COLO668 (cell line): ENCODE results near the gene BRINP3.

ENCODE experiments used
- DNase-seq: peaks from one replicate; lab custom pipeline; 2025; ENCODE audit not compliant: unreplicated experiment; lab: John Stamatoyannopoulos, UW

BRINP3 gene

DNA sequence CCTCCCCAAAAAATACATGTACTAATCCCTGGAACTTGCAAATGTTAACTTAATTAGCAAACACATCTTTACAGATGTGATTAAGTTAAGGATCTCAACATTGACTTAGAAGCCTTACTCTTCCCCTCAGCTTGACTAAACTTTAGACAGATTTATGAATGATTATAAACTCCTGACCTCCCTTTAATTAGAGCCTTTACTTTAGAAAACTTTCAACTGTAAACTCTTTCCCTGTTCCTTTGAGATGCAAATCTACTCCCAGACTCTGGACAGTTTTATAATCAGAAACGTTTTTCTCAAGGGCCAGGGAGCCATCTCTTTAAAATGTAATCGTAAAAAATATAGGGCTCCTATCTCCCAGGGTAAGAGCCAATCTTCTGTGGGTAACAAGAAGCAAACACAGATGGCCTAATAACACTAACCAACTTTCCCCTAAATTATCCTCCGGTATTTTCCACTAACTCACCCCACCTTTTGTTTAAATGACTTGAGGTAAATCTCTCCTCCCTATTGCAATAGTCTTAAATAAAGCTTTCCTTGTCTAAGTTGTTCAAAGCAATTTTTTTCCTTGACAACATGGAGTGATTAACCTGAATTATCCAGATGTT lies 284.1 kb downstream of the BRINP3 start:
- no peak for DNase-seq

DNA sequence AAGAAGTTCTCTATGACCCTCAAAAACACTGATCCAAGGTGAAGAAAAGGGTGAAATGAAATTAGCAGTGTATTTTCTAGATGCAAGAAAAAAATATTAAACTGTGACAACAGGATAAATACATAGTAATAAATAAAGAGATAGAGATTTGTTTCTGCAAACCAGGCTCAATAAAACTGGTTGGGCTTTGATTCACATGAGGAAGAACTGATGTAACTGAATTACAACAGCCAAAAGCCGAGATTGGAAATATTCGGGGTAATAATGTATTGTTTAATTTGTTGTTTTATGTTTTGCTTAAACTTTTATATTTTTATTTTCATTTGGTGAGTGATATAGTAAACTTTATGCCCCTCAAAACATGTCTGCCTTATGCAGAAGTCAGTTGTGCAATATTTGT lies 285.0 kb downstream of the BRINP3 start:
- no peak for DNase-seq

DNA sequence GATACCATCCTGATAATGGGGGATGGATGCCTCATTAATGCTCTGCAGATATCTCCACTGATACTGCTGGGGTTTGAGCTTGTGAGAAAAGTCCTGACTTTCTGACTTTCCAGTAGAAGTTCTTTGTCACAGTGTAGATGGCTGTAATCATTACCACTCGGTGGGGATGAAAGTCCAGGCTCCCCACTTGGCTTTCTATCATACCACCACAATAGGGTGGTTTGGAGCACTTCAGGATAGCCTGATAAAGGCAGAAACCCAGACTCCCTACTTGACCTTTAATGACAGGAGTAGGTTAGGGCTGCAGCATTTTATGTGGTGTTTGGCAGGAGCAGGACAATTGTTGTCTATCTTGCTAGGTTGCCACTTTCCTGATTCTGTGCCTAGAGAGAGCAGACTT lies 294.1 kb downstream of the BRINP3 start:
- no peak for DNase-seq

DNA sequence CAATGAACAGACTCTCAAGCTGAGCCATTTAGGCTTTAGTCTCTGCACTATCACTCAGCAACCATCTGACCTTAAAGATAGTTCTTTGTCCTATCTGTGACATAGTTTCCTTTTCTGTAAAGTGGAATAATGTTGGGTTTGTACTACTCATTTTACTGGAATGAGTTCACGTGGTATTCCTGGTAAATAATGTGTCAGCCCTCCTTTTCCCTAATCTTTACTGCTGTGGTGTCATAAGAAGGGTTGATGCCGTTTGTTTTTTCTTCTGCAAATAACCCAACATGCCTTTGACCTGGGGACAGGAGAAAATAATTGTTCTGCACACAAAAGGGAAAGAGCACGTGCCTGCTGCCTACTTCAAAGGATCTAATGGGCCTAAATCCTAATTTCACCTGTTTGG lies 297.8 kb downstream of the BRINP3 start:
- no peak for DNase-seq

DNA sequence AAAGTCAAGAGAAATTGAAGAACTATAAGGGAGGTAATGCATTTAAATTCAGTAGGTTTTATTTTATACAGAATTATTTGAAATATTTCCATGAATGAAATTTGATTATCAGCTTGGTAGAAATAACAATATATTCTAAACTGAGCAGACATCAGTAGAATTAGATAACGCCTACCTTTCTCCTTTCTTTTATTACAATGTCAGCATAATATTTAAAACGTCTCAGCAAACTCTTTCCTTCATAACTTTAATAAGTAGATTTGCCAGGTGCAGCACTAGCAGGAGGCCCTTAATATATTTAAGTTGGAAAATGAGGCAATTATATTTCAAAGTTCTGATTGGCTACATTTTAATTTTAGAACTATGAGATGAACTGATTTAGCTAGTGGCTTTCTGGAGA lies 298.8 kb downstream of the BRINP3 start:
- DNase-seq, result no peak

DNA sequence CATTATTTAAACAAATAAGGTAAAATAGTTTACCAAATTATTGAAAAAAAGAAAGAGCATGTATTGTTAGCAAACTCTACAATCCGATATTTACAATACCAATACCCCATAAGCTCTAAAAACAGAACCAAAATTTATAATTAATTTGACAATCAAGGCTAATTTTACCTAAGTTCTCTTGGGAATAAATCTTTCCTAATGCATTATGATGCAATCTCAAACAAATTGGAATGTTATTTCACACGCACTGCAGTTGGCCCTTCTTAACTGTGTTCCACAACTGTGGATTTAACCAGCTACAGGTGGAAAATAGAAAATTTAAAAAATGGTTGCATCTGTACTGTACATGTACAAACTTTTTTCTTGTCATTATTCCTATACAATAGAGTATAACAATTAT lies 300.1 kb downstream of the BRINP3 start:
- DNase-seq, result no peak

DNA sequence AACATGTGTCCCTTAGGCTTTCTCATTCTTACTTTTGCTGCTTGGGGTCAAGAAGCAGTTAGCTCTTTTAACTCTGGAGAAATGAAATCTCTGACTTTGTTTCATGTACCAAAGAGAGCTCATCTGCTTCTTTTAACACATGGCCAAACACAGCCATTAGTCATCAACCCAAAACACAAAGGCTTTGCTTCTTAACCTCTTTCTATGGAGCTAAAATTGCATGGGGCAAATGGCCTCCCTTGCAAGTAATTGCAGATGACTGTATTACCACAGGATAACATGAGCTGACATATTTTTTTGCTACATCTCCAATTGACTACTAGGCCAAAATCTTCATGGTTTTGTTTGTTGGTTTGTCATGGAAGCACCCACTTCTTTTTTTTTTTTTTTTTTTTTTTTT lies 300.9 kb downstream of the BRINP3 start:
- no peak for DNase-seq

DNA sequence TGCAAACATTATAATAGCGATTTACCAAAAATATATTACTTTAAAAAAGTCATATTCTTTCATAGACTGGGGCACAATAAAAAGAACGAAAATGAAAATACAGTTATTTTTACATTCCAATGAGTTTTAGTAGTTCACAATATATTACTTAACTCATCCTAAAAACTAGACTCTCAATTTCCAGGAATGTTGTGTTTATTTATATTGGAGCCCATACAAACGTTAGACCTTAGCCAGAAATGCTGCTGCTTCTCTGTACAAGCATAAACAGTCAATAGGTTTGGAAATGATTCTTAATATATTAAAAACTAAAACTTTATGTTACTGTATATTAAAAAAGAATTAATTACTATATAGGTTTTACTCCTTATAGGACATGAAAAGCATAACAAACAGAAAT lies 302.3 kb downstream of the BRINP3 start:
- DNase-seq, result no peak

DNA sequence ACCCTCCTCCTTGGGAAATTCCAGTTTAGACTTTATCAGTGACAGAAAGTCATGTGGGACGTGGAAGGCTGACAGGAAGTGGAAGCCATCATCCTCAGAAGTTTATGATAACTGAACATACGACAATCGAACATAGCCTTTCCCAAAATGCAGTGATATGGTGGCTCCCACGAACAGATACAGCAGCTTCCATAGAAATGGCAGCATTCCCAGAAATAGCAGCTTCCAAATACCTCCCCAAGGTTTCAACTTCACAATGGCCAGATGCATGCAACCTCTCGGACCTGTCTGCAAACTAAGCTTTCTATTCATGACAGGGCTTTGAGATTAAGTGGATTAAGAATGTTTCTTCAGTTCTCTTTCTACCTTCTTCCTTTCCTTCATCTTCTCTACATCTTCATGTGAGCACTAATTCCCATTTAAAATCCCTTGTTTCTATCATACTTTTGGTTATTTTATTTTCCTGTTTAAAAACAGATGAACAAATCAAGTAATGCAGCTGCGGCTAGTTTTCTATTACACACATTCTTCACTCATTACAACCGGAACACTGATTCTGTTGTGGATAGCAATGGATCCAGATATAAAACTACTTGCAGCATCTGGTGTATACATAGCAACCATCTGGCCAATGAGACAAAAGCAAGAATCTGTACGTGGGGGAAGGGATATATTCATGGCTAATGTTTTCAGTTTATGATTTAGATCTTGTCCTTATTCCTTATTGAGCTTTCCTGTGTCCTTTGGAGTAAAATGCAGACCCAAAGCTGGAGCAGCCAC lies 304.8 kb downstream of the BRINP3 start:
- DNase-seq, result no peak

DNA sequence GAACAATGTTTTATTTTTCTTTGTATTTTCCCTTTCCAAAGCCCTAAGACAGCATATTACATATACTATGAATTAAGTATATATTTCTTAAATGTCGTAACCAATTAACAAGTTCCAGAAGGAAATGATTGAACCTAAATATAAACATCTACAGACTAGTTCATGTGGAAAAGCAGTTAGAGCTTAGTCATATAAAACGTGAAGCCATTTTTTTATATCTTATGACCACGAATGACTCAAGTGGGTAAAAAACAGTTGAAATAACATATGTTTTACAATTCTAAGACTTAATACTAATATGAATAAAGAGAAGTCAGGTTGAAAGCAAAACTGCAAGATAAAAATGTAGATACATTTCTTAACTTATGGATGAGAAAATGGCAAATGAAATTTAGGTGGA lies 307.3 kb downstream of the BRINP3 start:
- no peak for DNase-seq

DNA sequence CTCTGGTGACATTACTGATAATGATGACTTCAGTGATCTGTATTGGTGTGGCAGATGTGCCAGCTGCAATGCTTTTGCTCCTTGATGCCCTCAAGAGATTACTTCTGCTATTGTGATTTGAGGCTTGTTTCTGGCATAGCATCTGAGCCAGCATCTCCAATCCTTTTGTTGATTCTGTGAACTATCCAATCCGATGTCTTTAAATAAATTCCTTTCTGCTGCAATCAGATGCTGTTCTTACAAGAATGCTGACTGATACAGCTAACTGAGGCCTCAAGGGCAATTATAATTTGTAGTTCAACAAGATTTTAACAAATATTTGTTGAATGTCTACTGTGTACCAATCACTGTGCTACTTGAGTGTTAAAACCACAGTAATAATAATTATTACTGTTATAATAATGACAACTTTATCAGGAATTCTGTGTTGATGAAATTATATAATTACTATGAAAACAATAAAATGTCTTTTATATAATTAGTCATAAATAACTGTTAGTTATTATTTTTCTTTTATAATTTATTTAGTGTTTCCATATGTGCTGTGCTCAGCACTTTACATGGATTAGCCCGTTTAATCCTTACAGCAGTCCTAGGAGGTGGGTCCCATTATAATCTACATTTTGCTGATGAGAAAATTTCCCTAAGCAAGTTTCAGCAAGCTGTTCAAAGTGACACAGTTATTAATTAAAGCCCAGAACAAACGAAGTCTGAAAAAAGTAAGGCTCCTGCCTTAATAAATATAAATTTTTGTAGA lies 308.2 kb downstream of the BRINP3 start:
- DNase-seq, result no peak

DNA sequence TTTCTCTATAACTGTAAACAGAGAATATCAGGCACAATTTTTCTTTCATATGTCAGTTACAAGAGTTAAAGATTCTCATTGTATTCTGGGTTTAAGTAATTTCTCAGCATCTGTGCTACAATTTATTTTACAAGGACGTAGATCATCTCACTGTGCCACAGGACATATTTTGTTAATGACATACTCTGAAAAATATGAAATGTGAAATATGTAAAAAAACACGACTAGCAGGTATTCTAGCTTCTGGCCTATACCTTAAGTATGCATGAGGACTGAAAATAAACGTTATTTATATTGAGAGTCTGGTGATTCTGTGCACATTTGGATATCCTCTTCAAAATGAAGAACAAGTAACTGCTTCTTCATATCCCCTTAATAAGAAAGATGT lies 308.8 kb downstream of the BRINP3 start:
- no peak for DNase-seq

DNA sequence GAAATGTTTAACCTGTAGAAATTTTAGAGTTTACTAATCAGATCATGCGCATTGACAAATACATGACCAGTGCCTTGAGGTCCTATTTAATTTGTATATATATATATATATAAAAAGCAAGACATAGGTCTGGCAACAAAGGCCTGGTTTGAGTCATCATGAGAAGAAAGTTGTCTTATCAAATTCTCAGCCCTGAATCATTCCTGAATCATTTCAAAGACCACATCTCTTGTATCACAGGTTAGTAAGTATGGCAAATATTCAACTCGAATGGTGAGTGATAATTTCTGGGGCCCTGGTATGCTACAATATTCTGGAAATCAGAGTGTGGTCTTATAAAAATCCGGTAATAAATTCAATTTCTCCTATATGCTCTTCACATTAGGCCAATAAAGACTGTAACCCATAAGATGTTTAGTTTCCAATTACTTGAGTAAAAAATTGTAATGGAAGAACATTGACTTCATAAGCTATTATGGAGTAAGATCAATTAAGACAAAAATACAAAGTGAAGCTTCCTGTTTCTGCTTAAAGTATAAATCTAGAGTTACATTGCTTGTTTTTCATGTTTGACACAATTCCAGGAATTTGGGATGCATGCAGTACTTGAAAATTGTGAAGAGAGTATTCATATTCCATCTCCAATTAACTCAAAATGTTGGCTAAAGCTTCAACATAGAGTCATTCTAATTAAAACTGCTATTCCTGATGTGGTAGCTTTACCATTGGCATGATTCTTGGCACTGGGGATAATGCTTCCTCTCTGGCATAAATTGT lies 309.4 kb downstream of the BRINP3 start:
- DNase-seq, result no peak

DNA sequence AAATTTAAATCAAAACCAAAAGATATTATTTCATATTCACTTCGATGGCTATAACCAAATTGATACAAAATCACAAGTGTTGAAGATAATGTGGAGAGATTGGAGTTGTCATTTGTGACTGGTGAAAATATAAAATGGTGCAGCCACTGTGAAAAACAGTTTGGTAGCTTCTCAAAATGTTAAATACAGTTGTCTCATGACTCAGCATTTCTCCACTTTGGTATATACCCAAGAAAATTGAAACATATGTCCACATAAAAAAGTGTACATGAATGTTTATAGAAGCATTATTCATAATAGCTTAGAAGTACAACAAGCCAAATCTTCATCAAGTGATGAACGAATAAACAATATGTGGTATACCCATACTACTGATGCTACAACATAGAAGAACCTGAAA lies 318.5 kb downstream of the BRINP3 start:
- DNase-seq, result no peak

DNA sequence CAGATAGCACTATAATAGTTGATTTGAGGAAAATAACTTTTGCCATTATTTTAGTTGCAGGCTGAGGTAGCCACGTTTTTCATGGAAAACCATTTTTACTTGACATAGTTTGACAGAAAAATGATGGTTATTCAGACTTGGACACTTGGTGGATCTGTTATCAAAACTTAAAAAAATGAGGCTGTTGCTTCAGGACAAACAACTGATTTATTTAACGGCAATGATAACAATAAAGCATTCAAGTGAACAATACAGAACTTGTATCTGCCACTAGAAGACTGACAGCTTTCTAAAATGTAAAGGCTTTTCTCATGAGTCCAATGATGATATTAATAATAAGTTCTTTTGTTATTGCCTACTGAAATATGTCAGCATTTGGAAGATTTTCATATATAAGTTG lies 322.9 kb downstream of the BRINP3 start:
- DNase-seq, result no peak

DNA sequence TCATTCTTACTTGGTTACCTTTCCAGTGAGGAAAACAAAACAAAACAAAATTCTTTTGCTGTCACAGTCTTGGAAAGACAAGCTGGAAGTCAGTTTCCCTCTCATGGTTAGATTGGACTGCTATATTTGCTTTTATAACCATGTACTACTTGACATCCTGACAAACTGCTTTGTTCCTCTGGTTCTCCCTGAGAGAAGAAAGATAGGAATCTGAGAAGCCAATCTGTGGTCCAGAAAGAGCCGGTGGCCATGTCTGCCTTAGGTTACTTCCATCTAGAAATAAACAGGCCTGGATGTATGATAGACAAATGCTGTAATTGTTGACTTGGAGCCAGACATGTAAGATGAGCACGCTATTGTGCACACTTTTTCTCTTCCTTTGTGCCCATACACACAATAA lies 330.0 kb downstream of the BRINP3 start:
- no peak for DNase-seq

DNA sequence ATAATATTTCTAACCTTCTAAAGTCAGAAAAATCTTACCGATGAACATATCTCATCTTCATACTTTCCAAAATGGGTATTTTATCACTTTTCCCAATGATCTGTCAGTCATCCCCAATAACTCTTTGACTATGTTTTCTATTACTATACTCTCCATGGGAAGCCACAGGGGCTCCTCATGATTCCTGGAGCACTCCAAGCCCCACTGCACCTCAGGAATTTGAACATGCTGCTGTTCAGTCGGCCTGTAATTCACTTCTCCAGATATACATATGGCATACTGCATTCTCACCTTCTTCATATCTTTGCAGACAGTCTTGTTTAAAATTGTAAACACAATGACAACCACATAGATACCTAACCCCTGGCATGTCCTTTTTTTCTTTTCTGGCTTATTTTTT lies 333.0 kb downstream of the BRINP3 start:
- DNase-seq, result no peak

DNA sequence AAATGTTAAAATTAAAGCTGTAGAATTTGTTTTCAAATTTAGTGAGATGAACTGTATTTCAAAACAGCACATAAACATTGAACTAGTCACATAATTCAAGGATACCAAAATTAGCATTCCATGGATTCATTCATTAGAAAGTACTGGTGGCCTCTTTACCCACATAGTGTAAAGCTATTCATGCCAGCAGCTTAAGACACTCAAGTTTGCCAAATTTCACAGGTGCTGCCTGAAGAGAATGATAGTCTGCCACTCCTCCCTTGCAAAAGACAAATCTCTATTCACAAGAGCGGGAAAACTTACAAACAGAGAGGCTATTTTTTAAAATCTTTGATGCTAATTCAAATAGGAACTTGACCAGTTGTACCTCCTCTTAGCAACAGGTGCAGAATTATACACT lies 337.0 kb downstream of the BRINP3 start:
- DNase-seq, result no peak

DNA sequence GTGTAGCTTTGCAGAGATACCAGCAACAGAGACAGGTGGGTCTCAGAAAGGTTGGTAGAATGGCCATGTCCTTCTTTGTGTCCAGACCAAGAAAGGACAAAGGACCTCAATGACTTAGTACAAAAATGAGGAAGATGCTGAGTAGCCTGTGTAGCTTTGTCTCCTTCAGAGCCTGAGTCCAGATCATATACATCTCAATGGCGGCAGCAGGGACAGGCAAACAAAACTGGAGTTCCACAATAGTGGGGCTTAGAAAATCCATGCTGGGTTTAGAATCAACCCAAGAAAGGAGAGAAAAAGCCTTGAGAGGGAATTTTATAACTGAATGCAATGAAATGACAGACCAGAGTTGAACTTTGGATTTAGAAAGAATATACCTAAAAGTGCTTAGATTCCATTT lies 339.0 kb downstream of the BRINP3 start:
- DNase-seq, result no peak

DNA sequence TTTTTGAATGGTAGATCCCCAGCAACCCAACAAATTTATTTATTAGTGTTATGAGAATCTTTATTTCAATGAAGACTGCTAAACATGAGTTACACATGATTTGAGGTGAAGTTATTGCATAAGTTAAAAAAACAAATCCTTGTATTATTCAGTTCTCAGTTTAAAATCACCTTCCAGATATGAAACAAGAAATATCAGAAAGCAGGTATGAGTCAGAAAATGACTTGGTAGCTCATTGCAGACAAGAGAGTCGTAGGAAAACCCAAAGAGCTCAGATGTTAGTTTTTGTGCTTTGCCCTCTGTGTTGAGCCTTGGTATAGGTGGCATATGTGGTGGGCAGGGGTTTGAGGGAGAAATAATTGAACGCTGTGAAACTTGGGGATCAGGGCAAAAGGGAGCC lies 339.4 kb downstream of the BRINP3 start:
- DNase-seq, result no peak

DNA sequence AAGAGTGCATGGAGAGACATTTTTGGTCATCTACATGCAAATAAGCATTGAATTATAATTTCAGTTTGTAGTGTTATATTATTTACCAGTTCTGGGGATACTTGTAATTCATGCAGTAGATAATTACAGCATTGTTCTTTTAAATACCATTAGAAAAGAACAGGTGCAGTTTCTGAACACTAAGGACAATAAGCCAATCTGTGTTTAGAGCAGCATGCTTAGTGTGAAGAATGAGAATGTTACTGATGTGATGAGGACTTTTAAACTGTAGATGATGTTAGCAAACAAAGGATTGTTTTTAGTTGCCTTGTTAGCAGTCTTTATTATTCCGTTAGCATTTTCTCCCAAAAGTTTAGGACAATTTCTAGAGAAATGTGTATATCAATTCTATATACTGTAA lies 348.3 kb downstream of the BRINP3 start:
- no peak for DNase-seq

DNA sequence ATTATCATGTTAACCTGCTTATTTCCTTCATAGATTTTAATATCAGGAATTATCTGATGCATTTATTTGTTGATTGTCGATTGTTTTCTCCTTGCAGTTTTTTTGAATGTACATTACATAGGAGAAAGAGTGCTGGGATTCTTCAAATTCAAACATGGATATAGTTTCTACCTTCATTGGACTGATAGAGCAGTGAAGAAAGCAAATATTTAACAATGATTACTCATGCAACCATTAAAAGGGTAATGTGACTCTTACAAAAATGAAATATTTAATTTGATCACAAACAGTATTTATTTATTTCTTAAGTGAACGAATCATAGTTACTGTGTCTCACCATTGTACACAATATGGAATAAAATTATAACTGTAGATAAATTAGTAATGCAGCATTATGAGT lies 350.9 kb downstream of the BRINP3 start:
- no peak for DNase-seq
